Measurements from ENCODE around the gene HGS. TPM values are rescaled to one million over a fixed set of nuclear protein-coding genes. Genes with fewer than 3 reads are reported as not detected.

Gene HGS
- total RNA-seq, 1 experiment from 2014 or later, result 187 TPM

DNA sequence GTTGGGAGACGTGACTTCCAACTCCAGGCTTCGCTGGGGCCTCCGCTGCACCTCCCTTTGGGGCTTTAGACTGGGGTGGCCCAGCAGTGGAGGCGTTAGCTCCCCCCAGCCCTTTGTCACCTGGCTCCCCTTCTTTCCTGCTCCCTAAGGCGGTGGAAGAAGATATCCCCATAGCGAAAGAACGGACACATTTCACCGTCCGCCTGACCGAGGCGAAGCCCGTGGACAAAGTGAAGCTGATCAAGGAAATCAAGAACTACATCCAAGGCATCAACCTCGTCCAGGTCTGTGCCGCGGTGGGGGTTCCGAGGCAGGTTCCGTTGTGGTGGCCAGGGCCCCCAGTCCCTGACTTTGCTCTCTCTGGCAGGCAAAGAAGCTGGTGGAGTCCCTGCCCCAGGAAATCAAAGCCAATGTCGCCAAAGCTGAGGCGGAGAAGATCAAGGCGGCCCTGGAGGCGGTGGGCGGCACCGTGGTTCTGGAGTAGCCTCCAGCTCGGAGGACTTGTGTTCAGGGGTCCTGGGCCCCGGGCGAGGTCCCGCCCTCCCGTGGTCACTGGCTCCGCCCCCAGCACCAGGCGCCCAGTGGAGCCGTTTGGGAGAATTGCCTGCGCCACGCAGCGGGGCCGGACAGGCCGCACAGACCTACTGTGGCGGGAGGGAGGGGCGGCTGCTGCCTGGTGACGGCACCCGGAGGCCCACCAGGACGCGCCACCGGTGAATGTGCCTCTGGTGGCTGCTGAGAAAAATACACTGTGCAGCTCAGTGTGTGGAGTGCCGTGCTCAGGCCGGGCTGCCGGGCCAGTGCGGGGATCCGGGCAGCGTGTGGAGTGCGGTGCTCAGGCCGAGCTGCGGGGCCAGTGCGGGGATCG, 23.2 kb downstream of the HGS start:
- H3K4me1 ChIP-seq (ENCODE audit: insufficient read depth, low read length, poor library complexity, severe bottlenecking), result peaks cover 29% of the 10 kb centered on the region
- CTCF ChIA-PET, result no interaction called here
- H3K27me3 ChIP-seq (replicated peaks; ENCODE audit: insufficient read depth, low read depth, low read length, poor library complexity), result no peaks in the 10 kb centered on the region
- no peak for TF ChIP-seq EZH2 (IDR thresholded peaks at IDR 0.05; ENCODE audit: borderline replicate concordance, low read depth, low read length, poor library complexity, severe bottlenecking)
- TF ChIP-seq, protein P1, sequence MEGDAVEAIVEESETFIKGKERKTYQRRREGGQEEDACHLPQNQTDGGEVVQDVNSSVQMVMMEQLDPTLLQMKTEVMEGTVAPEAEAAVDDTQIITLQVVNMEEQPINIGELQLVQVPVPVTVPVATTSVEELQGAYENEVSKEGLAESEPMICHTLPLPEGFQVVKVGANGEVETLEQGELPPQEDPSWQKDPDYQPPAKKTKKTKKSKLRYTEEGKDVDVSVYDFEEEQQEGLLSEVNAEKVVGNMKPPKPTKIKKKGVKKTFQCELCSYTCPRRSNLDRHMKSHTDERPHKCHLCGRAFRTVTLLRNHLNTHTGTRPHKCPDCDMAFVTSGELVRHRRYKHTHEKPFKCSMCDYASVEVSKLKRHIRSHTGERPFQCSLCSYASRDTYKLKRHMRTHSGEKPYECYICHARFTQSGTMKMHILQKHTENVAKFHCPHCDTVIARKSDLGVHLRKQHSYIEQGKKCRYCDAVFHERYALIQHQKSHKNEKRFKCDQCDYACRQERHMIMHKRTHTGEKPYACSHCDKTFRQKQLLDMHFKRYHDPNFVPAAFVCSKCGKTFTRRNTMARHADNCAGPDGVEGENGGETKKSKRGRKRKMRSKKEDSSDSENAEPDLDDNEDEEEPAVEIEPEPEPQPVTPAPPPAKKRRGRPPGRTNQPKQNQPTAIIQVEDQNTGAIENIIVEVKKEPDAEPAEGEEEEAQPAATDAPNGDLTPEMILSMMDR (conservative IDR thresholded peaks at IDR 0.05; ENCODE audit: low read depth, low read length), result no peak
- H3K36me3 ChIP-seq (ENCODE audit: insufficient read depth, low read length, poor library complexity, severe bottlenecking), result peaks cover 42% of the 10 kb centered on the region
- DNase-seq (ENCODE audit: low spot score), result no peak
- H3K27ac ChIP-seq (ENCODE audit: low read depth, low read length, poor library complexity, severe bottlenecking), result no peak overlapping the region
- intact Hi-C loops (cut with micrococcal nuclease; ENCODE audit: unreplicated experiment), result no loop called here
- BruUV-seq (replicated peaks), result TSS peak; percentile 8
- H3K9me3 ChIP-seq (ENCODE audit: low read depth, low read length, poor library complexity, severe bottlenecking), result no peaks in the 10 kb centered on the region
- no peak overlapping the region for H3K4me3 ChIP-seq (ENCODE audit: low read depth, low read length, poor library complexity, severe bottlenecking)
- POLR2A ChIA-PET (ENCODE audit: low non-redundant PET), result no interaction called here

DNA sequence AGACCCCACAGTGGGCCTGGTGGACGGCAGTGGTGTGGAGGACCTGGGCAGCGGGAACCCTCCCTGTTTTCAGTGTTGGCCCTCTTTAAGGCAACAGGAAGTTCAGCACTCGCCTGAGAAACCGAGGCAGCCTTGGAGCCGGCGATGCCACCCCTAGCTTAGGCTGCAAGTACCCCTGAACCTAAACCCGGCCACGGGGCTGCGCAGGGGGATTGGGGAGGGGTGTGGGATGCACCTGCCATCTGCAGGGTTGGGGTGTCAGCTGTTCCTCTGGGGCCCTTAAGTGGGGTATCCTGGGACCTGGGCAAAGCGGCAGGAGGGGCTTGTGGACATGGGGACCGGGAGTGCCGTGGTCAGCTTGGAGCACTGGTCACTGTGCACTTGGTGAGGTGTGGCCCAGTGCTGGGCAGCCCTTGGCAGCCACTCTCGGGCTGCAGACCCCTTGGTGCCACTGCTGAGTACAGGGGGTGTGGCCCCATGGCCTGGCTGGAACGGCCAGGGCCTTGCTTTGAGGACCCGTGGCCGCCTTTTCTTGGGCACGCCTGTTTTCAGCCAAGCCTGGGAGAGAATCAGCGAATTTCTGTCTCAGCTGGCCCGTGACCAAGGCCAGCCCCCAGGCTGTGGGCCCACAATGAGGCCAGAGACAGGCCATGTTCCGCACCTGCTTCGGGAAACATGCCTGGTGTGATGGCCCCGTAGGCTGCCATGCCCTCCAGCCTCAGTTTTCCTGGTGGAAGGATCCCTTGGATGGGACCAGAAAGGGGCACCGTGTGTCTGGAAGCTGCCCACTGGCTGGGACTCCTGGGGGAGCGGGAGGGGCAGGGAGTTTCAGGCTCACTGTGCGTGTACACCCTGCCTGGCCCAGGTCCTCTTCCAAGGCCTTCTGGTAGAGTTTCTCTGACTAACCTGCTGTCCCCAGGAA, 24.2 kb downstream of the HGS start:
- BruUV-seq (replicated peaks), result no TSS peak
- POLR2A ChIA-PET (ENCODE audit: low non-redundant PET), result no interaction called here
- no peak for TF ChIP-seq EZH2 (IDR thresholded peaks at IDR 0.05; ENCODE audit: borderline replicate concordance, low read depth, low read length, poor library complexity, severe bottlenecking)
- TF ChIP-seq, protein P1 (conservative IDR thresholded peaks at IDR 0.05; ENCODE audit: low read depth, low read length), result no peak

DNA sequence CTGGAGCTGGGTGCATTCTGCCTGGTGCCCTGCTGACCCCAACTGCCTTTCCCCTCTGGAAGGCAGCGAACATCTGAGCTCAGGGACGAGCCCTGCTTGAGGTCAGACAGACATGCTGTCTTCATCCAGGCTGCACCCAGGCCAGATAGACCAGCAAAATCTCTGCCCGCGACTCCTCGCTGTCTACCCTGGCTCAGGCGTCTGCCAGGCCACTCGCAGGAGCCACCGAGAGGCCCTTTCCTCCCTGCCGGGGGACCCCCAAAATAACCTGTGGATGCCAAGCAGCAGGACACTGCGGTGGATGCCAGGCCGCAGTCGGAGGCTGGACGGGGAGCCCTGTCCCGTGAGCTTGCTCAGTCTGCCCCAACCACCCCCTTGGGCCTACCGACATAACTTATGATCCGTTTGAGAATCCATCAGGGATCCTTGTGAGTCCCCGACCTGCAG, 25.0 kb downstream of the HGS start:
- no peak for TF ChIP-seq EZH2 (IDR thresholded peaks at IDR 0.05; ENCODE audit: borderline replicate concordance, low read depth, low read length, poor library complexity, severe bottlenecking)
- TF ChIP-seq, protein P1 (conservative IDR thresholded peaks at IDR 0.05; ENCODE audit: low read depth, low read length), result no peak
- no peak for DNase-seq (ENCODE audit: low spot score)
- intact Hi-C loops (cut with micrococcal nuclease; ENCODE audit: unreplicated experiment), result no loop called here
- ChIA-PET CTCF (no interaction called here), POLR2A (ENCODE audit: low non-redundant PET) (interaction anchor here (0.6 kb wide), 1 partner anchor 34 kb away, joined by 3 read pairs; no protein-coding TSS in a partner anchor)
- Histone ChIP-seq H3K4me3 (ENCODE audit: low read depth, low read length, poor library complexity, severe bottlenecking) (no peak overlapping the region), H3K27ac (ENCODE audit: low read depth, low read length, poor library complexity, severe bottlenecking) (peak overlapping the region; percentile 23), H3K27me3 (replicated peaks; ENCODE audit: insufficient read depth, low read depth, low read length, poor library complexity) (no peaks in the 10 kb centered on the region), H3K4me1 (ENCODE audit: insufficient read depth, low read length, poor library complexity, severe bottlenecking) (peaks cover 25% of the 10 kb centered on the region), H3K9me3 (ENCODE audit: low read depth, low read length, poor library complexity, severe bottlenecking) (no peaks in the 10 kb centered on the region), H3K36me3 (ENCODE audit: insufficient read depth, low read length, poor library complexity, severe bottlenecking) (peaks cover 46% of the 10 kb centered on the region)
- no TSS peak for BruUV-seq (replicated peaks)

More for the DNA sequence above, 24.2 kb downstream of the HGS start:
- H3K9me3 ChIP-seq (ENCODE audit: low read depth, low read length, poor library complexity, severe bottlenecking), result no peaks in the 10 kb centered on the region
- H3K4me3 ChIP-seq (ENCODE audit: low read depth, low read length, poor library complexity, severe bottlenecking), result no peak overlapping the region
- DNase-seq (ENCODE audit: low spot score), result no peak
- intact Hi-C loops (cut with micrococcal nuclease; ENCODE audit: unreplicated experiment), result no loop called here
- H3K27ac ChIP-seq (ENCODE audit: low read depth, low read length, poor library complexity, severe bottlenecking), result peak overlapping the region; percentile 23
- CTCF ChIA-PET, result no interaction called here
- no peaks in the 10 kb centered on the region for H3K27me3 ChIP-seq (replicated peaks; ENCODE audit: insufficient read depth, low read depth, low read length, poor library complexity)
- peaks cover 25% of the 10 kb centered on the region for H3K4me1 ChIP-seq (ENCODE audit: insufficient read depth, low read length, poor library complexity, severe bottlenecking)
- peaks cover 42% of the 10 kb centered on the region for H3K36me3 ChIP-seq (ENCODE audit: insufficient read depth, low read length, poor library complexity, severe bottlenecking)

Data from A673 (cell line).